MG63 (cell line): ENCODE data around the gene CHPT1. TPM values are rescaled to one million over a fixed set of nuclear protein-coding genes. Genes with fewer than 3 reads are reported as not detected.
"Not testable (repeated sequence)": the region's sequence is repeated elsewhere in the genome, so short reads cannot be mapped to it uniquely, and the experiment has no call there.

Experiments used
- DNase-seq: peaks from one replicate; pipeline ENCODE4 v3.0.0-alpha.2; 2020
- H3K27me3 ChIP-seq: fragments of 250-450 bp; sonication (Bioruptor Pico); 2 replicates; pipeline ENCODE4 v1.5.1; 2020; ENCODE audit warnings: mild to moderate bottlenecking, moderate library complexity
- H3K36me3 ChIP-seq: fragments of 250-450 bp; sonication (Bioruptor Pico); 2 replicates; pipeline ENCODE4 v1.5.1; 2020; ENCODE audit warnings: mild to moderate bottlenecking, moderate library complexity
- H3K4me3 ChIP-seq: fragments of 250-450 bp; sonication (Bioruptor Pico); 2 replicates; pipeline ENCODE4 v1.5.1; 2020; ENCODE audit warnings: mild to moderate bottlenecking, moderate library complexity
- H3K9me3 ChIP-seq: fragments of 250-450 bp; sonication (Bioruptor Pico); 2 replicates; pipeline ENCODE4 v1.5.1; 2020; ENCODE audit warnings: mild to moderate bottlenecking, moderate library complexity
- total RNA-seq: library from RNA; depleted of rRNA; stranded (reverse); fragments of >200 nt; shearing (Covaris generic); gene quantifications from 2 replicates; pipeline ENCODE4 v1.2.3, GENCODE V29; 2014; ENCODE audit warnings: low replicate concordance

The CHPT1 gene
- total RNA-seq, 1 experiment from 2014 or later = 41.4 TPM

DNA sequence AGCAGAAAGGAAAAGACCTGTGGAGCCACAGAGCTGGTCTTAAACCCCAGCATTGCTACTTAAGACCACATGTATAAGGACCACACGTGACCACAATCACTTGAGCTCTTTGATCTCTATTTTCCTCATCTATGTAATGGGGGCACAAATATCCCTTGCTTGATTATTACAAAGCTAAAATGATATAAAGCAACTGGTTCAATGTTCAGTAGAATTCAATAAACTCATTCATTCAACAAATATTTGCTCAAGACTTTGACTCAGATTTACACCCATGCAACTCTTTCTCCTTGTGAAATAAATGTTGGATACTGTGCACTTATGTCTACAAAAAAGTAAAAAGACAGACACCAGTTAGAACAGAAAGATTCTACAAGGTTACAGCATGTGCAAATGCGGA is 21.9 kb upstream of the CHPT1 start:
- H3K36me3 ChIP-seq = no peaks in the 10 kb centered on the region
- no peak overlapping the region for H3K4me3 ChIP-seq
- DNase-seq = no peak
- no peaks in the 10 kb centered on the region for H3K27me3 ChIP-seq
- no peaks in the 10 kb centered on the region for H3K9me3 ChIP-seq

DNA sequence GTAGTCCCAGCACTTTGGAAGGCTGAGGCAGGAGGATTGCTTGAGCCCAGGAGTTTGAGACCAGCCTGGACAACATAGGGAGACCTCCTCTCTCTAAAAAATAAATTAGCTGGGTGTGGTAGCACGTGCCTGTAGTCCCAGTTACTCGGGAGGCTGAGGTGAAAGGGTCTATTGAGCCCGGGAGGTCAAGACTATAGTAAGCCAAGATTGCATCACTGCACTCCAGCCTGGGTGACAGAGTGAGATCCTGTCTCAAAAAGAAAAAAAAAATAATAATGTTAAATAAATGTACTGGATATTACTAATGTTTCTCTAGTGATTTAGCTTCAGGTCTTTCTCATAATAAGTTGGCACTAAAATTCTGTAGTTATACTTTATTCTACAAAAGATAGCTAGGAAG is 20.9 kb upstream of the CHPT1 start:
- not testable (repeated sequence) for H3K36me3 ChIP-seq, H3K9me3 ChIP-seq, H3K4me3 ChIP-seq

DNA sequence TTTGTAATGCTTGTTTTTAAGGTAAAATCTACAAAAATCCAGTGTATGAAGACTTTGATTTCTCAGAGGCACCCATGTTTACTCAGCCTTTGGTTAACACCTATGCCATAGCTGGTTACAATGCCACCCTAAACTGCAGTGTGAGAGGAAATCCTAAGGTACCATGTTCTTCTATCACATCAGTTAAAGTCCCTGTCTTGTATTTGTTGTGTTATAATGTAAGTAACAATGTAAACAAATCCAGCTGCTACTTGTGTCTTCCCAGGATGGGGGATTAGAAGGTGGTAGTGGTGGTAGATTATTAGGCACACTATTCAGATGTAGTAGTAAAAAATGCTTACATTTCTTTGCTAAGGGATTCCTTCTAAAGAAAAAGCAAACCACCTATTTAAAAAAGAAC is 19.4 kb upstream of the CHPT1 start:
- H3K4me3 ChIP-seq = no peak overlapping the region
- DNase-seq = no peak
- no peaks in the 10 kb centered on the region for H3K27me3 ChIP-seq
- no peaks in the 10 kb centered on the region for H3K9me3 ChIP-seq
- H3K36me3 ChIP-seq = no peaks in the 10 kb centered on the region

More for the DNA sequence above, 20.9 kb upstream of the CHPT1 start:
- H3K27me3 ChIP-seq, DNase-seq: not testable (repeated sequence)

DNA sequence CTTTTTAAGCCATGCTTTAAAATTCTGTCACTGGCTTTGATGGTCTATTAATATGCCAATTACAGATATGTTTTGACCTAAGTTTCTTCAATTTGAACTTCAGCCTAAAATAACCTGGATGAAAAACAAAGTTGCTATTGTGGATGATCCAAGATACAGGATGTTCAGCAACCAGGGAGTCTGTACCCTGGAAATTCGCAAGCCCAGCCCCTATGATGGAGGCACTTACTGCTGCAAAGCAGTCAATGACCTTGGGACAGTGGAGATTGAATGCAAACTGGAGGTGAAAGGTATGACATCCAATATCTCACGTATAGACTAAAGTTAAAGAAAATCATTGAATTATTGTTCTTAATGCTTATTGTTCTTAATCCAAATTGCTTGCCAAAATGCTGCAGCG is 17.2 kb upstream of the CHPT1 start:
- Histone ChIP-seq H3K36me3 (no peaks in the 10 kb centered on the region), H3K4me3 (no peak overlapping the region), H3K9me3 (no peaks in the 10 kb centered on the region), H3K27me3 (no peaks in the 10 kb centered on the region; the same call in 1 of the 2 replicates)
- DNase-seq = no peak

DNA sequence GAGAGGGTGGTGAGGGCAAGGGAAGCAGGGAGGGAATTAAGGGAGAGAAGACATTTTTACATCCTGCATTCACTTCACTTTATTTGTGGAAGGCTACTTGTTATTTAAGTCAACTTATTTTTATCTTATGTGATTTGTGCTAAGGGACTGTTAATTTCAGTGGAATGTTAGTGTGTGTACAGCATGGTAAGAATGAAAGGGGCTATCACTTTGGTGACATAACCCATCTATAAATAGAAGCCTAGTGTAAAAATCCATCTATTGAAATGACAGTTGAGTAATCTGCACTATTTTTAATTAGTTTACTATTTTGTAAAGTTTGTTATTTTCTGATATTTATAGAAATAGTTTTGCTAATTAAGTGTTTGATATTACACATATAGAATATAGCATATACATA is 16.8 kb upstream of the CHPT1 start:
- H3K4me3 ChIP-seq = no peak overlapping the region
- no peak for DNase-seq
- no peaks in the 10 kb centered on the region for H3K9me3 ChIP-seq
- no peaks in the 10 kb centered on the region; the same call in 1 of the 2 replicates for H3K27me3 ChIP-seq
- no peaks in the 10 kb centered on the region for H3K36me3 ChIP-seq

DNA sequence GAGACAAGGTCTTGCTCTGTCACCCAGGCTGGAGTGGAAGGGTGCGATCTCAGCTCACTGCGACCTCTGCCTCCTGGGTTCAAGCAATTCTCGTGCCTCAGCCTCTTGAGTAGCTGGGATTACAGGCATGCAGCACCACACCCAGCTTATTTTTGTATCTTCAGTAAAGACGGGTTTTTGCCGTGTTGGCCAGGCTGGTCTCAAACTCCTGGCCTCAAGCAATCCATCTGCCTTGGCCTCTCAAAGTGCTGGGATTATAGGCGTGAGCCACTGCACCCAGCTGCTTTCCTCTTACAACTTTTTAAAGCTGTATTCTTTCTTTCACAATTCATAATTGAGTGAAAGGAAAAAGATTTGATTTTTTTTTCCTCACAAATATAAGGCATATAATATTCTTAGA is 15.8 kb upstream of the CHPT1 start:
- not testable (repeated sequence) for H3K36me3 ChIP-seq, DNase-seq, H3K9me3 ChIP-seq, H3K4me3 ChIP-seq, H3K27me3 ChIP-seq

DNA sequence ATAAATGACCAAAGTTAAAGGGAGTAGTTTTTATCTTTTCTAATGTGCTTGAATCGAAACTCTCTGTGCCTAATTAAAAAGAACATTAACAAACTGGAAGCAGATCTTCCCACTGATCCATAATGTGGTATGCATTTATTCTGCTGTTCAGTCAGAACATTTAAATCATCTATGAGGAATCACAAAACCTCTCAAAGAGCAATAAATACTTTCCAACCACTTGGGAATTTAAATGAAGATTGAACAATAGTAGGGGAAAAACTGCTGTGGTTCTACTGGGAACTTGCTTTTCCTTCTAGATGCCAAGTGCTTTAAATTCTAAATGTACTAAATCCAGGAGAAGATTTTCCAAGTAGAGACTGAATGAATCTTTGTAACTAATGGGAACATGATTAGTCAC is 12.3 kb upstream of the CHPT1 start:
- Histone ChIP-seq H3K9me3 (no peaks in the 10 kb centered on the region), H3K4me3 (no peak overlapping the region), H3K27me3 (no peaks in the 10 kb centered on the region; the same call in 1 of the 2 replicates), H3K36me3 (no peaks in the 10 kb centered on the region)
- no peak for DNase-seq

DNA sequence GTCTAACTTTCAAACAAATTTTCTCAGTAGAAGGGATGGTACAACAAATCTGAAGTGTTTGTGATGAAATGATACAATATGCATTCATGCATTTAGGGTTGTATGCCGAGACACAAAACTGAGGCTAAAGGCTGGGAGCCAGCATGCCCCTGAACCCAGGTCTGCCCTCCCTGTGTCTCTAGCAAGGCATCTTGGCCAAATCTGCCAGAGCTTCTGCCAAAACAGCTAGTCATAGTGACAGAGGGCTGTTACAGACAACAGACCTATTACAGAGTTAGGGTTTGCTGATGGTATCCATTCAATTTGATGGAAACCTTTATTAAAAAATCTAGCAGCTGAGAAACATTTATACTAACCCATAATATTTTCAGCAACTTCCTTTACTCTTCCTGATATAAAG is 11.3 kb upstream of the CHPT1 start:
- no peak for DNase-seq
- Histone ChIP-seq H3K9me3 (no peaks in the 10 kb centered on the region), H3K4me3 (no peak overlapping the region), H3K36me3 (no peaks in the 10 kb centered on the region), H3K27me3 (no peaks in the 10 kb centered on the region; the same call in 1 of the 2 replicates)

DNA sequence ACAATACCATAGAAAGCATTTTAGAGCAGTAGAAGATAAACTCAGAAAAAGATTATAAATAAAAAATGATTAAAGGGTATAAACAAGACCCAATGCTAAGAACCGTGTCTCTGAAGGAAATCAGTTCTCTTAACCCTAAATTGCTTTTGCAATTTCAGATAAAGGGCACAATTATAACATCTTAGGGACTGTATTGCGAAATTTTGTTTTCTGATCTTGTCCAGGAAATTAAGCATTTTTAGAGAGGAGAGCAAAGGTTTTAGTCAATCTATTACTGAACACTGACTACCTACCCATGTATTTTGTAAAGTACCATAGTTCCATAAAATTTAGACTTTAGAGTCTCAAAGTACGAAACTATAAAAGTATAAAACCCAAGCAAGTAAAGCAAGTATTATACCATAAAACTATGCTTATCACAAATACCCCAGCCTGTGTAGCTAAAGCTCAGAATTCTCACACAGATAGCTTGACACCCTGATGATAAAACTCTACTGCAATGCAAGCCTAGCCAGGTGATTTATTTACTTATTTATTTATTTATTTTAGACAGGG is 6.8 kb upstream of the CHPT1 start:
- H3K36me3 ChIP-seq = no peaks in the 10 kb centered on the region
- no peak for DNase-seq
- H3K4me3 ChIP-seq = no peak overlapping the region

DNA sequence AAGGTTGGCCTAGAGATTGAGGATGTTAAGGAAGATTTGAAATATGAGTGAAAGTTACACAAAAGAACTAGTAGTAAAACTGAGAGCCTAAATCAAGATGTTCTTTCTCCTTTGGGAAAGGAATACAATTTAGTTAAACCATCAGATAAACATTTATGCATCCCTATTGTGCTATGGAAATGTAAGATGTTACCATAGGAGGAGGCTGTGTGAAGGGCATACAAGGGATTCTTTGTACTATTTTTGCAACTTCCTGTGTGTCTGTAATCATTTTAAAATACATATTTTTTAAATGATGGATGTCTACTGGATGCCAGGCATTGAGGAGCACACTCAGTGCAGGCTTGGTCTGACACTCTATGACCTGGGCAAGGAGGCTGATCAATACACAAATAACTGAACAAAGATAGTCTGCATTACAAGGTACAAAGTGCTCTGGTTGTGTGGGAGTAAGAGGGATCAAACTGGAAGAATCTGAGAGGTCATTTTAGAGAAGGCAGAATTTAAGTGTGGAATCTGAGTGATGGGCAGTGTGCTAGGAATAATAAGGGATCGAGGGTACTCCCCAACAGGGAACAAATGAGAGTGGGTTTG is 5.8 kb upstream of the CHPT1 start:
- Histone ChIP-seq H3K9me3 (no peaks in the 10 kb centered on the region), H3K27me3 (no peaks in the 10 kb centered on the region), H3K4me3 (no peak overlapping the region), H3K36me3 (no peaks in the 10 kb centered on the region)
- no peak for DNase-seq

More for the DNA sequence above, 6.8 kb upstream of the CHPT1 start:
- H3K9me3 ChIP-seq = no peaks in the 10 kb centered on the region
- H3K27me3 ChIP-seq = no peaks in the 10 kb centered on the region

DNA sequence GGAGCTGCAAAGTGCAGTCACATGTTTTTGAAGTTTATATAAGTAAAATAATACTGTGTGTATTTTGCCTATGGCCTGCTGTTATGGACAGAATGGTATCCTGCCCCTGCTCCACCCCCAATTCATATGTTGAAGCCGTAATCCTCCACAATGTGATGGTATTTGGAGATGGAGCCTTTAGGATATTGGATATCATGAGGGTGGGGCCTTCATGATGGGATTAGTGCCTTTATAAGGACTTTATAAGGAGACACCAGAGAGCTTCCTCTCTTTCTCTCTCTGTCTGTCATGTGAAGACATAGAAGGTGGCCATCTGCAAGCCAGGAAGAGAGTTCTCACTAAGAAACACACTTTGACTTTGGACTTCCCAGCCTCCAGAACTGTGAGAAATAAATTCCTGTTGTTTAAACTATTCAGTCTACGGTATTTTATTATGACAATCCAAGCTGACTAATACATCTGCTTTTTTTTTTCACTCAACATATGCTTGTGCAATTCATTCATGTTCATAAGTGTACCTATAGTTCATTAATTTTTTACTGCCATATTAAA is 3.1 kb upstream of the CHPT1 start:
- no peak for DNase-seq
- Histone ChIP-seq H3K9me3 (no peaks in the 10 kb centered on the region), H3K27me3 (no peaks in the 10 kb centered on the region), H3K4me3 (no peak overlapping the region), H3K36me3 (no peaks in the 10 kb centered on the region)

DNA sequence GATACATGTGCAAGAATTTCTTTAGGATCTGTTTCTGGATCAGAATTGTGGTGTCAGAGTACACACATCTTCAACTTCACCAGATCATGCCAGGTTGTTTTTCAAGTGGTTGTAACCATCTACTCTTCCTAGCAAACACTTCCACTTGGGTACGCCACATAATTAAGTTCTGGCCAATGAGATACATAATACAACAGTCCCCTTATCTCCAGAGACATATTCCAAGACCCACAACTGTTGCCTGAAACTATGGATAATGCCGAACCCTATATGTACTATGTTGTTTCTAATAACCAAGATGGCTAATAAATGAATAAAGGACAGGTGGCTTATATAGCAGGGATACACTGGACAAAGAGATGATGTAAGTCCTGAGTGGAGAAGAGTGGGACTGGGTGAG is 2.5 kb upstream of the CHPT1 start:
- H3K9me3 ChIP-seq = no peaks in the 10 kb centered on the region
- H3K4me3 ChIP-seq = no peak overlapping the region
- no peaks in the 10 kb centered on the region for H3K36me3 ChIP-seq
- H3K27me3 ChIP-seq = no peaks in the 10 kb centered on the region
- DNase-seq = no peak

DNA sequence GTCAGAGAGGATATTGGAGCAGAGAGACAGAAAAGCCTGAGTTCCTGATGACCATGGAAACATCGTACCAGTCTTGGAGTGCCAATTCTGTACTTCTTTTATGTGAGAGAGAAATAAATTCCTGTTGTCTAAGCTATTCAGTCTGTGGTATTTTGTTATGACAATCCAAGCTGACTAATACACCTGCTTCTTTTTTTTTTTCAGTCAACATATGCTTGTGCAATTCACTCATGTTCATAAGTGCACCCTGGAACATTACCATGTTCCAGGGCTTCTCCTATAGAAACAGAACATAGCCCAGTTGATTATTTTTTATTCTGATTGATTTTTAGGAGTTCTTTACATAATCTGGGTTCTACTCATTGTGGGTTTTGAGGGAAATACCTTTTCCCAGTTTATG is 1.7 kb upstream of the CHPT1 start:
- H3K9me3 ChIP-seq = no peaks in the 10 kb centered on the region
- no peaks in the 10 kb centered on the region for H3K27me3 ChIP-seq
- no peak overlapping the region for H3K4me3 ChIP-seq
- DNase-seq = no peak
- no peaks in the 10 kb centered on the region for H3K36me3 ChIP-seq

DNA sequence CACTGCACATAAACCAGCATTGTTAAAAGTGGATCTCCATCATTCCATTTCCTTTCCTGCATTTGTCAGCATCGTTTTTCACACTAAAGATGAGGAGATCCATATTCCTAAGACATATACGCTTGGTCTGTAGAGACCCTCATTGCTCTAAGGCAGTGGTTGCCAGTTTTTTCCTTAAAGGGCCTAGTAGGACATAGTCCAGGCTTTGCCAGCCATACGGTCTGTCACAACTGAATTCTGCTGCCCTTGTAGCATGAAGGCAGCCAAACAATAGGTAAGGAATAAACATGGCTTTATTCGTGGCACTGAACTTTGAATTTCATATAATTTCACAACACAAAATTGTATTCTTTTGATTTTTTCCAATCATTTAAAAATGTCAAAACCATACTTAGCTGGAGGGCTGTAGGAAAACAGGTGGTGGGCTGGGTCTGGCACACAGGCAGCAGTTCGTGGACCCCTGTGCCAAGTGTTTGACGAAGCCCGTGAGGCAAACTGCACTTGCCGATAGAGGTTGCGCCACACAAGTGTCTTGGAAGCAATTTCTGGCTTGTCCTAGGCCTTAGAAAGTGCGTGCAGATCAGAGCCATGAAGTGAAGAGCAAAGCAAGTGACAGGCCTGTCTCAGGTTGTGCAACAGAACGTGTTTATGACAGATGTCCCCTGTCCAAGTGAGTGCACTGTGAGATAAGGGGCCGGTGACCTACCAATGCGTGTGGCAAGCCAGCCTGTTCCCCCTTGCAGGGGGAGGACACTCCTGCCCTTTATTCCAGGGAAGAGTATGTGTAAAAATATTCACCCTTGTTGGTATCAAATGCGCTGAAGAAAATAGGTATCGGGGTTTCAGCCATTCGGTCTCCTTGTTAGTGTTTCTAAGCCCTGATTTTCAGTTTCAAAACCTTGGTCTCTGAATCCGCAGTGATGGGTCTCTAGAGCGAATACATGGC is 916 bp upstream of the CHPT1 start:
- no peaks in the 10 kb centered on the region; the same call in 1 of the 2 replicates for H3K36me3 ChIP-seq
- DNase-seq = peak; percentile 0
- H3K4me3 ChIP-seq = peak overlapping the region; percentile 82
- no peaks in the 10 kb centered on the region for H3K27me3 ChIP-seq
- H3K9me3 ChIP-seq = no peaks in the 10 kb centered on the region

DNA sequence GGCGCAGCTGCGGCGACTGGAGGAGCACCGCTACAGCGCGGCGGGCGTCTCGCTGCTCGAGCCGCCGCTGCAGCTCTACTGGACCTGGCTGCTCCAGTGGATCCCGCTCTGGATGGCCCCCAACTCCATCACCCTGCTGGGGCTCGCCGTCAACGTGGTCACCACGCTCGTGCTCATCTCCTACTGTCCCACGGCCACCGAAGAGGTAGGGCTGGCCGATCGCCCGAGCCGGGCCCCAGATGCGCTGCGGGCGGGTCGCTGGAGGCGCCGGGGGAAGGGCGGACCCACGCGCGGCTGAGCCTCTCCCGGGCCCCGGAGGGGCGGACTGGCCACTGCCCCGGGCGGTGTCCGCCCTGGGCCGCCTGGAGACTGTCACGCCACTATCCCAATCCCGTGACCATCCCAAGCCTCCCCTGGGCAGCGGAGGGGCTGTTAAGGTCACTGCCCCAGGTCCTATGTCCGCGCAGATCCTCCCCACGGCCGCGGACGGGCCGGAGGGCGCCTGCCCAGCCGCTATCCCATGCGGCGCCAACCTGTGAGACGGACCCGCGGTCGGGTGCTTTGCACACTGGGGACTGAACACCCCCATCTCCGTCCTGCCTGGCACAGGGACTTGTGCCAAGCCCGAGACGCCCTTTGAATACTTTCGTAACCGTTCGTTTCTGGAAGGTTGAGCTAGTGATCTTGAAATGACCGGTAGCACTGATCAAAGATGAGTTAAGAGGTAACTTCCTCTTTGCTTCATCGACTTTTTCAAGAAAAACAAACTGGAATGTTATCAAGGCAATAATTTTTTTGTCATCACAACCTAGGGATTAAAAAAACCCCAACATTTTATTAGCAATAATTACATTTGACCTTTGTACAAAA is 725 bp downstream of the CHPT1 start:
- Histone ChIP-seq H3K27me3 (no peaks in the 10 kb centered on the region), H3K9me3 (no peaks in the 10 kb centered on the region), H3K4me3 (peak overlapping the region; percentile 82), H3K36me3 (no peaks in the 10 kb centered on the region; the same call in 1 of the 2 replicates)
- peak; percentile 51 for DNase-seq

DNA sequence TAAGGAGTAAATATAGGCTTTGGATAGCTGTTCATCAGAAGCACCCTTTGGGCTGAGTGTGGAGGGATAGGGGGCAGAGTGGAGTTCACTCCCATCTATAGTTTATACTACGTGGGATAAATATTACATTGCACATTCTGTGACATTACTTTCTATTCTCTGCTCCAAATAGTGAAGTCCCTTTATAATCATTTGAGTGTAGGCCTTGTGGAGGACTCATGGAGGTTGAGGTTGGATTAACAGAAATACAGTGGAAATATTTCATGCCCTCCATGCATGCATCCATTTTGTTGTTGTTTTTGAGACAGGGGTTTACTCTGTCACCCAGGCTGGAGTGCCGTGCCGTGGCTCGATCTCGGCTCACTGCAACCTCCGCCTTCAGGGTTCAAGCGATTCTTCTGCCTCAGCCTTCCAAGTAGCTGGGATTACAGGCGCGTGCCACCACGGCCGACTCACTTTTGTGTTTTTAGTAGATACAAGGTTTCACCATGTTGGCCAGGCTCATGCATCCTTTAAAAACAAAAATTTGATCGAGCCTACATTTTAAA is 1.4 kb downstream of the CHPT1 start:
- Histone ChIP-seq H3K9me3 (no peaks in the 10 kb centered on the region), H3K27me3 (no peaks in the 10 kb centered on the region), H3K4me3 (peak overlapping the region; percentile 82), H3K36me3 (no peaks in the 10 kb centered on the region; the same call in 1 of the 2 replicates)
- peak; percentile 5 for DNase-seq
